H1 (cell line): ENCODE measurements around the gene GJB6. TPM values are rescaled to one million over a fixed set of nuclear protein-coding genes. Genes with fewer than 3 reads are reported as not detected.

ENCODE experiments used
- ATF2 ChIP-seq: IDR thresholded peaks from 2 replicates; pipeline ENCODE4 v1.6.1; 2012; ENCODE audit warnings: low read length, inconsistent platforms
- SP4 ChIP-seq: IDR thresholded peaks from 2 replicates; pipeline ENCODE4 v1.6.1; 2012; ENCODE audit warnings: low read length, inconsistent platforms
- TAF7 ChIP-seq: optimal IDR thresholded peaks from 2 replicates; pipeline ENCODE3; 2011; ENCODE audit warnings: low read depth, mild to moderate bottlenecking, inconsistent platforms, low read length, moderate library complexity, borderline replicate concordance
- polyA plus RNA-seq, 7 experiments: library from polyadenylated mRNA; depleted of rRNA in 3 of 7; stranded (reverse) in 5 of 7; unstranded in 2 of 7; fragments of >200 nt in 5 of 7; fragments of 200-250 nt in 2 of 7; gene quantifications; 1 replicate in 5 of 7; 2 replicates in 1 of 7; 4 replicates in 1 of 7; pipeline versions ENCODE4 v1.2.1 to v1.2.3, GENCODE V29; 2011 to 2013; ENCODE audit warnings: missing spikeins in 2 of 7, mixed read lengths in 2 of 7
- total RNA-seq: library from RNA; stranded (reverse); fragmentation: NEBNext Ultra II Directional; extraction: Animal tissue kit (Norgen Biotek cat#: 25700); gene quantifications from 2 replicates; pipeline ENCODE4 v1.2.1, GENCODE V29; 2021

The GJB6 gene
- total and polyA plus RNA-seq, 2 of the 8 experiments (the other 6 are each of a cell fraction or from before 2014, with no cell fraction given): not detected

DNA sequence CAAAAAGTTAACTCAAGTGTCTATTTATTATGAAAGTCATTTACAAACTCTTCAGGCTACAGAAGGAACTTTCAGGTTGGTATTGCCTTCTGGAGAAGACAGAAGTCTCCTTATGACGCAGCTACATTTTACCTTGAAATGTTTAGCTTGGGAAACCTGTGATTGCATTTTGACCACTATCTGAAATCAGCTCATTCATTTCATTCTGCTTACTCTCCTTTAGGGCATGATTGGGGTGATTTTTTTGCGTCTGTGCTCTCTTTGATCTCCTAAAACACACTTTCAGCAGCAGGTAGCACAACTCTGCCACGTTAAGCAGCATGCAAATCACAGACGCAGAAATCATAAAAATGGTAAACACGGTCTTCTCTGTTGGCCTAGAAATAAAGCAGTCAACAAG is 9.6 kb downstream of the GJB6 start (continued):
- TF ChIP-seq ATF2 (no peak), TAF7 (no peak), SP4 (no peak)
- TF ChIP-seq, all 59 proteins: peak for 0
